Measurements from ENCODE around the gene AFF1.
A peak's percentile ranks its signal among the peaks of the same experiment; 100 is the strongest.

GRCh38 chr4:87009095-87009648 lies 74.4 kb downstream of the AFF1 start:
- TF ChIP-seq POLR2A (IDR thresholded peaks at IDR 0.05; ENCODE audit: low read depth, low read length) (no peak), POLR2AphosphoS5 (IDR thresholded peaks at IDR 0.05; ENCODE audit: low read depth, low read length) (no peak), SPI1 (IDR thresholded peaks at IDR 0.05; ENCODE audit: low read depth, low read length) (peak; percentile 88), TAF1 (IDR thresholded peaks at IDR 0.05; ENCODE audit: low read depth, low read length) (no peak)
